Spleen (tissue), 11 donors: ENCODE results near the gene RSBN1L. TPM values are rescaled to one million over a fixed set of nuclear protein-coding genes. Genes with fewer than 3 reads are reported as not detected.

ENCODE experiments used
- DNase-seq: peaks from one replicate; pipeline ENCODE4 v3.0.0-alpha.2; 2020
- H3K27ac ChIP-seq, 8 donors: fragments of 200-600 bp; sonication (generic) in 7 of 8; 1 replicate in 4 of 8; 2 replicates in 4 of 8; pipeline versions ENCODE4 v1.5.0 to v1.8.0; 2016 to 2021; ENCODE audit warnings: inconsistent platforms in 4 of 8, mild to moderate bottlenecking in 4 of 8, moderate library complexity in 1 of 8
- H3K27me3 ChIP-seq, 7 donors: fragments of 200-600 bp; sonication (generic) in 6 of 7; replicated peaks in 1 of 7; 1 replicate in 4 of 7; 2 replicates in 3 of 7; pipeline versions ENCODE4 v1.5.0 to v1.8.0; 2016 to 2021; ENCODE audit warnings: inconsistent platforms in 3 of 7, mild to moderate bottlenecking in 1 of 7
- H3K36me3 ChIP-seq, 6 donors: fragments of 200-600 bp; sonication (generic) in 5 of 6; 1 replicate in 4 of 6; 2 replicates in 2 of 6; pipeline versions ENCODE4 v1.5.0 to v1.8.0; 2016 to 2021; ENCODE audit warnings: inconsistent platforms in 2 of 6
- H3K4me1 ChIP-seq, 6 donors: fragments of 200-600 bp; sonication (generic) in 5 of 6; 1 replicate in 3 of 6; 2 replicates in 3 of 6; pipeline versions ENCODE4 v1.5.0 to v1.8.0; 2016 to 2021; ENCODE audit warnings: inconsistent platforms in 3 of 6
- H3K4me3 ChIP-seq, 8 donors: fragments of 200-600 bp; sonication (generic) in 7 of 8; 1 replicate in 4 of 8; 2 replicates in 4 of 8; pipeline versions ENCODE4 v1.5.0 to v1.8.0; 2016 to 2021; ENCODE audit warnings: inconsistent platforms in 4 of 8, mild to moderate bottlenecking in 4 of 8, moderate library complexity in 2 of 8
- H3K9me3 ChIP-seq, 8 donors: fragments of 200-600 bp; sonication (generic) in 7 of 8; 1 replicate in 4 of 8; 2 replicates in 4 of 8; pipeline versions ENCODE4 v1.5.0 to v1.8.0; 2016 to 2021; ENCODE audit warnings: inconsistent platforms in 4 of 8
- CTCF ChIP-seq, 11 experiments: fragments of 200-600 bp in 7 of 11; fragments of 450-650 bp in 4 of 11; sonication (generic) in 4 of 11; IDR thresholded peaks in 8 of 11; conservative IDR thresholded peaks in 3 of 11; 1 replicate in 7 of 11; 2 replicates in 4 of 11; pipeline versions ENCODE4 v1.4.0 to v1.8.0; 2016 to 2021; ENCODE audit warnings: antibody characterized with exemption in 11 of 11, inconsistent platforms in 4 of 11, mild to moderate bottlenecking in 1 of 11
- POLR2A ChIP-seq, 3 donors: fragments of 450-650 bp; IDR thresholded peaks; one replicate each; pipeline ENCODE4 v1.5.1; 2017; ENCODE audit warnings: antibody characterized with exemption in 3 of 3, mild to moderate bottlenecking in 1 of 3
- POLR2AphosphoS5 ChIP-seq, 3 donors: sonication (generic); formaldehyde crosslinking; IDR thresholded peaks; one replicate each; pipeline ENCODE4 v1.5.1; 2017; ENCODE audit warnings: antibody characterized with exemption in 3 of 3
- WGBS, 5 donors: extraction: QIAGEN DNeasy Blood & Tissue Kit in 3 of 5; methylation state at CpG; one replicate each; pipeline versions ENCODE4 v1.1.5 to v1.1.7; 2013 to 2018; 5-methylcytosine and 5-hydroxymethylcytosine counted together
- intact Hi-C: fragments of 100-400 bp; cut with DNase I; formaldehyde crosslinking; loops from one replicate; pipeline ENCODE4 v1.15.0; 2023; ENCODE audit warnings: low total_unique reads
- polyA plus RNA-seq, 3 donors: library from polyadenylated mRNA; stranded (reverse); fragments of 200-250 nt; gene quantifications; one replicate each; pipeline ENCODE4 v1.2.1, GENCODE V29; 2013
- total RNA-seq, 7 donors: library from RNA; depleted of rRNA in 3 of 7; stranded (reverse); fragments of >200 nt in 3 of 7; fragmentation: NEBNext Ultra II Directional in 4 of 7; extraction: Animal tissue kit (Norgen Biotek cat#: 25700) in 4 of 7; gene quantifications; one replicate each; pipeline versions ENCODE4 v1.1.0 to v1.2.1, GENCODE V29; 2016 to 2021
- donor health status: healthy with polysubstance abuse.
- donor health status: DM: no; HTN: no; CAD: no; lungs with moderate emphysema.
- donor health status: DM: no; HTN: no; CAD: no.
- donor health status: Bipolar disorder and iron deficiency.
- donor health status: healthy.
- donor health status: DM: no; HTN: no; CAD: no.
- donor health status: DM: yes; HTN: yes; CAD: no.

The RSBN1L gene
- total and polyA plus RNA-seq, 10 donors = 9.4 to 32.5 (median 27.5) TPM

GRCh38 chr7:77800730-77801129 is 104.5 kb downstream of the RSBN1L start:
- intact Hi-C loops = no loop called here
- Histone ChIP-seq H3K27ac (peak overlapping the region in 6 of 8 donors; percentile 47 to 95 (median 92)), H3K27me3 (no peaks in the 10 kb centered on the region), H3K9me3 (peaks cover 0 to 5% (median 2%) of the 10 kb centered on the region in 8 donors), H3K4me1 (peaks cover 43 to 86% (median 70%) of the 10 kb centered on the region in 6 donors), H3K36me3 (no peaks in the 10 kb centered on the region), H3K4me3 (peak overlapping the region in 1 of 8 donors; percentile 85)
- 77 to 94% (median 87%) methylated on average over 2 of the region's 2 CpGs for WGBS, 5 donors
- DNase-seq = no peak
- TF ChIP-seq CTCF (IDR thresholded peaks at IDR 0.05 in 8 of 11, conservative IDR thresholded peaks at IDR 0.05 in 3 of 11) (no peak), POLR2A (IDR thresholded peaks at IDR 0.05) (no peak), POLR2AphosphoS5 (IDR thresholded peaks at IDR 0.05) (no peak)

- DNase-seq = no peak
- 24 to 39% (median 29%) methylated on average over 2 of the region's 2 CpGs for WGBS, 5 donors
- H3K36me3 ChIP-seq = no peaks in the 10 kb centered on the region
Observed at GRCh38 chr7:77802557-77803405, 106.5 kb downstream of the RSBN1L start.

GRCh38 chr7:77806425-77806824 is 110.2 kb downstream of the RSBN1L start:
- Histone ChIP-seq H3K36me3 (no peaks in the 10 kb centered on the region), H3K27ac (no peak overlapping the region), H3K4me3 (no peak overlapping the region), H3K9me3 (peaks cover 0 to 42% (median 36%) of the 10 kb centered on the region in 8 donors), H3K4me1 (peaks cover 16 to 41% (median 30%) of the 10 kb centered on the region in 6 donors), H3K27me3 (no peaks in the 10 kb centered on the region)
- TF ChIP-seq POLR2AphosphoS5 (IDR thresholded peaks at IDR 0.05) = no peak
- no peak for TF ChIP-seq POLR2A (IDR thresholded peaks at IDR 0.05)
- no peak for DNase-seq
- intact Hi-C loops = no loop called here
- 96 to 98% (median 97%) methylated on average over 2 of the region's 2 CpGs for WGBS, 5 donors

More at GRCh38 chr7:77802557-77803405, 106.5 kb downstream of the RSBN1L start:
- TF ChIP-seq POLR2A (IDR thresholded peaks at IDR 0.05) (no peak), CTCF (IDR thresholded peaks at IDR 0.05 in 8 of 11, conservative IDR thresholded peaks at IDR 0.05 in 3 of 11) (no peak), POLR2AphosphoS5 (IDR thresholded peaks at IDR 0.05) (no peak)
- Histone ChIP-seq H3K9me3 (peaks cover 0 to 26% (median 22%) of the 10 kb centered on the region in 8 donors), H3K4me3 (peak overlapping the region in 1 of 8 donors; percentile 30), H3K4me1 (peaks cover 27 to 66% (median 50%) of the 10 kb centered on the region in 6 donors), H3K27ac (peak overlapping the region; percentile 17 to 95 (median 68)), H3K27me3 (no peaks in the 10 kb centered on the region)
- intact Hi-C loops = no loop called here

- no peaks in the 10 kb centered on the region for H3K27me3 ChIP-seq
- 70 to 93% (median 74%) methylated on average over 1 of the region's 1 CpG for WGBS, 5 donors
- no peak overlapping the region for H3K27ac ChIP-seq
- intact Hi-C loops = no loop called here
- H3K9me3 ChIP-seq = peaks cover 0 to 42% (median 36%) of the 10 kb centered on the region in 8 donors
- H3K4me3 ChIP-seq = no peak overlapping the region
- TF ChIP-seq CTCF (IDR thresholded peaks at IDR 0.05 in 8 of 11, conservative IDR thresholded peaks at IDR 0.05 in 3 of 11) (no peak), POLR2A (IDR thresholded peaks at IDR 0.05) (no peak), POLR2AphosphoS5 (IDR thresholded peaks at IDR 0.05) (no peak)
- no peaks in the 10 kb centered on the region for H3K36me3 ChIP-seq
- peaks cover 0 to 37% (median 25%) of the 10 kb centered on the region in 6 donors for H3K4me1 ChIP-seq
- DNase-seq = no peak
Observed at GRCh38 chr7:77808517-77808916, 112.3 kb downstream of the RSBN1L start.
